ENCODE results near the gene PLPPR3.

DNA sequence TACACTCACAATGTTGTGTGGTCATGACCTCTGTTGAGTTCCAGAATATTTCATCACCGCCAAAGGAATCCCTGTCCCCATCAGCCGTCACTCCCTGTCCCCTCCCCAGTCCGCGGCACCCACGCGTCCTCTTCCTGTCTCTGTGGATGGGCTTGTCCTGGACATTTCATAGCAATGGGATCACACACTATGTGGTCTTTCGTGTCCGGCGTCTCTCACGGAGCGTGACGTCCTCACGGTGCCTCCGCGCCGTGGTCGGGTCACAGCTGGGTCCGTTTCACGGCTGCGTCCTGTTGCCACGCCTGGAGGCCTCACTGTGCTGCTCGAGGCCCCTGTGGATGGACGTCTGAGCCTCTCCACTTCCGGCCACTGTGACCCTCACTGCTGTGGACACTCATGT lies 12.5 kb upstream of the PLPPR3 start:
- no peak for TF ChIP-seq GATA3 (IDR thresholded peaks at IDR 0.05; ENCODE audit: low read depth, low read length)
- TF ChIP-seq GATA2 (IDR thresholded peaks at IDR 0.05; ENCODE audit: low read depth, low read length), result no peak

Data from SH-SY5Y (cell line).